ELR (cell line): ENCODE data around the gene CIC.

Experiments
- DNase-seq: peaks from one replicate; pipeline ENCODE4 v3.0.0-alpha.2; 2015; ENCODE audit warnings: low read depth

Gene CIC

DNA sequence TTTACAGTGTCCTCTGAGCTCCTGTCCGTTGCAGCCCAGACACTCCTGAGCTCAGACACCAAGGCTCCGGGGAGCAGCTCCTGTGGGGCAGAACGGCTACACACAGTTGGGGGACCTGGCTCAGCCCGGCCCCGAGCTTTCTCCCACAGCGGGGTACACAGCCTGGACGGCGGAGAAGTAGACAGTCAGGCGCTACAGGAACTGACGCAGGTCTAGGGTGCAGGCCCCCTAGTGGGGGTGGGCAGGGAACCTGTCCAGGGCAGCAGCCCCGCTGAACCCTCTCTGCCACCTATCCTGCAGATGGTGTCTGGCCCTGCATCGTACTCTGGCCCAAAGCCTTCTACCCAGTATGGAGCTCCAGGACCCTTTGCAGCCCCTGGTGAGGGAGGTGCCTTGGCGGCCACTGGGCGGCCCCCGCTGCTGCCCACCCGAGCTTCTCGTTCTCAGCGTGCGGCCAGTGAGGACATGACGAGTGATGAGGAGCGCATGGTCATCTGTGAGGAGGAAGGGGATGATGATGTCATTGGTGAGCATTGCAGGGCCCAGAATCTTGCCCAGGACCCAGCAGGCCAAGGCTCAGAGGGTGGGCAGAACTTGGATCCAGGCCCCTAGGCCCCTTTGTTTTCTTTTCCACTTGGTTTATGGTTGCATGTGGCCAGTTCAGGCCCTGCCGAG lies 20.0 kb downstream of the CIC start:
- no peak for DNase-seq

GRCh38 chr19:42289556-42290041 lies 20.5 kb downstream of the CIC start:
- no peak for DNase-seq

GRCh38 chr19:42290136-42290522 lies 21.1 kb downstream of the CIC start:
- no peak for DNase-seq

DNA sequence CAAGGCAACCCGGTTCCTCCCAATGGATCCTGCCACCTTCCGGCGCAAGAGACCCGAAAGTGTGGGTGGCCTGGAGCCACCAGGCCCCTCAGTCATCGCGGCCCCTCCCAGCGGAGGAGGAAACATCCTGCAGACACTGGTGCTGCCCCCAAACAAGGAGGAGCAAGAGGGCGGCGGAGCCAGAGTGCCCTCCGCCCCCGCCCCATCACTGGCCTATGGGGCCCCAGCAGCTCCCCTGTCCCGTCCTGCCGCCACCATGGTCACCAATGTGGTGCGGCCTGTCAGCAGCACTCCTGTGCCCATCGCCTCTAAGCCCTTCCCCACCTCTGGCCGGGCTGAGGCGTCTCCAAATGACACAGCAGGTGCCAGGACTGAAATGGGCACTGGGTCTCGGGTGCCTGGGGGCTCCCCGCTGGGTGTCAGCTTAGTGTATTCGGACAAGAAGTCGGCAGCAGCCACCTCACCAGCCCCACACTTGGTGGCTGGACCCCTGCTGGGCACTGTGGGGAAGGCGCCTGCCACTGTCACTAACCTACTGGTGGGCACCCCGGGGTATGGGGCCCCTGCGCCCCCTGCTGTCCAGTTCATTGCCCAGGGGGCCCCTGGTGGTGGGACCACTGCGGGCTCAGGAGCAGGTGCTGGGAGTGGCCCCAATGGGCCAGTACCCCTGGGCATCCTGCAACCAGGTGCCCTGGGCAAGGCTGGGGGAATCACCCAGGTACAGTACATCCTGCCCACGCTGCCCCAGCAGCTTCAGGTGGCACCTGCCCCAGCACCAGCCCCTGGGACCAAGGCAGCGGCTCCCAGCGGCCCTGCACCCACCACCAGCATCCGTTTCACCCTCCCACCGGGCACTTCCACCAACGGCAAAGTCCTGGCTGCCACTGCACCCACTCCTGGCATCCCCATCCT lies 21.7 kb downstream of the CIC start:
- DNase-seq = peak; percentile 67

DNA sequence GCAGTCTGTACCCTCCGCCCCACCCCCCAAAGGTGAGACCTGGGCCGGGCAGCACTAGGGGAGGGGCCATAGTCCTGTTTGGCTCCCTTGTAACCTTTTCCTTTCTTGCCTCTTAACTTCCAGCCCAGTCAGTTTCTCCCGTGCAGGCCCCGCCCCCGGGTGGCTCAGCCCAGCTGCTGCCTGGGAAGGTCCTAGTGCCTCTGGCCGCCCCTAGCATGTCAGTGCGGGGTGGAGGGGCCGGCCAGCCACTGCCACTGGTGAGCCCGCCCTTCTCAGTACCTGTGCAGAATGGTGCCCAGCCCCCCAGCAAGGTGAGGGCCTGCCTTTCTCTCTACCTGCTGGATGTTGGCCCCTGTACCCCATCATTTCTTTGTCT lies 22.4 kb downstream of the CIC start:
- DNase-seq = no peak

- no peak for DNase-seq
Measured at GRCh38 chr19:42292042-42292960, 23.2 kb downstream of the CIC start.

- DNase-seq = no peak
Measured at GRCh38 chr19:42292963-42293362, 23.9 kb downstream of the CIC start.

GRCh38 chr19:42293540-42293939 lies 24.5 kb downstream of the CIC start:
- peak; percentile 27 for DNase-seq

DNA sequence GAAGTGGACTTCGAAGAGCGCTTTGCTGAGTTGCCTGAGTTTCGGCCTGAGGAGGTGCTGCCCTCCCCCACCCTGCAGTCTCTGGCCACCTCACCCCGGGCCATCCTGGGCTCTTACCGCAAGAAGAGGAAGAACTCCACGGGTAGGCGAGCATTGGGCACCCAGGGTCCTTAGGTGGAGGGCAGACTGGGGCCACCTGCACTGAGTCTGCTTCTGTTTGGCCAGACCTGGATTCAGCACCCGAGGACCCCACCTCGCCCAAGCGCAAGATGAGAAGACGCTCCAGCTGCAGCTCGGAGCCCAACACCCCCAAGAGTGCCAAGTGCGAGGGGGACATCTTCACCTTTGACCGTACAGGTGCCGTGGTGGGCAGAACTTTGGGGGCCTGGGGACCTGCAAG lies 24.9 kb downstream of the CIC start:
- no peak for DNase-seq

DNA sequence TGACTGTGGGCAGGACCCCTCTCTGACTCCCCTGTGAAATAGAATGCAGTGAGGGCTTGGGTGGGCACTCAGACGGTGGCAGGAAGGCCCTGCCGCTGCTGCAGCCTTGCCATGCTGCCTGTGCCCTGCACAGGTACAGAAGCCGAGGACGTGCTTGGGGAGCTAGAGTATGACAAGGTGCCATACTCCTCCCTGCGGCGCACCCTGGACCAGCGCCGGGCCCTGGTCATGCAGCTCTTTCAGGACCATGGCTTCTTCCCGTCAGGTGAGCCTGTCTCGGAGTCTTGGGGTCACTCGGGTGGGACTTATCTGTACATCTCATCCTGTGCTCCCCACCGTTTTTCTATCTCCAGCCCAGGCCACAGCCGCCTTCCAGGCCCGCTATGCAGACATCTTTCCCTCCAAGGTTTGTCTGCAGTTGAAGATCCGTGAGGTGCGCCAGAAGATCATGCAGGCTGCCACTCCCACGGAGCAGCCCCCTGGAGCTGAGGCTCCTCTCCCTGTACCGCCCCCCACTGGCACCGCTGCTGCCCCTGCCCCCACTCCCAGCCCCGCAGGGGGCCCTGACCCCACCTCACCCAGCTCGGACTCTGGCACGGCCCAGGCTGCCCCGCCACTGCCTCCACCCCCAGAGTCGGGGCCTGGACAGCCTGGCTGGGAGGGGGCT lies 25.6 kb downstream of the CIC start:
- DNase-seq = no peak

DNA sequence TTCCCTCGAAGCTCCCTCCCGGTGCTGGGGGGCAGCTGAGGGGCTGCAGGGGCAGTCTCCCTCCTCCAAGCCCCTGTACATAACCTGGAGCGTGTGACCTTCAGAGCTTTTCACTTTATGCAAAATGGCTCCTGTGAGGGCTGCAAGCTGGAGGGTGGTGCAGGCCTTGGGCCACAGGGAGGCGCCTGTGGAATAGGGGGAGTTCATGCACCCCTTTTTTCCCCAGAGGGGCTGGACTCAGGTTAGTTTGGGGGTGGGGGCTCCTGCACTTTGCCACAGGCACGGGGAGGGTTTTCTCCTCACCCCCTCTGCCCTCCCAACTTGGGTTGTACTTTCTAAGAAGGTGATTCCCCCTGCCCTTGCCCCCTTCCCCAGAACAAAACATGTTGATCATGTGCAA lies 26.3 kb downstream of the CIC start:
- DNase-seq = no peak

DNA sequence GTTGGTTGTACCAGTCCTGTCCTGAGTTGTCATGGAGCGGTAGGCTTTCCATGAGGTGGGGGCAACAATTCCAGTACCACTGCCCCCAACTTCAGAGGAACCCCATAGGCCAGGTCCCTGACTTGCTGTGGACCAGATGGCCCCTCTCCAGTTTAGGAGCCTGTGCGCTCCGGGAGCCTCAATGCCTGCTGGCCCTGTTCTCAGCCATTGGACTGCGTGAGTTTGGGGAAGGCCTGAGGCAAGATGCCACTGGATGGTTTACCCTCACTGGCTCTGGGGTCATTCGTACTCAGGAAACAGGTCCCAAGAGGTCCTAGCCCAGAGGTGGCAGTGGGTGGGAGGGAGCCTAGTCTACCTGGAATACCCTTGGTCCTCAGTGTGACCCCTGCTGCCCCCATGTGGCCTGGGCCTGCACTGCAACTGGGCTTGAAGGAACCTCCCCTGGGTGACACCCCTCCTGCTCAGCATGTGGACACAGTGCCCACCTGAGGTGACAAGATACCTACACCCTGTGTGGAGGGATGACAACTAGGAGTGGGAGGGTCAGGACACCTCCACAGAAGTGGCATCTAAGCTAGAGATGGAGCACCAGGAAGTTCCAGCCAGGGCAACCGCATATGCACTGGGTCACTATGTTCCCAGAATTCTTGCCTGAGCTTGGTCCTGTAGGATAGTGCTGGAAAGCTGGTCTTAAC lies 26.9 kb downstream of the CIC start:
- peak; percentile 72 for DNase-seq

GRCh38 chr19:42297039-42297438 lies 28.0 kb downstream of the CIC start:
- no peak for DNase-seq

- peak; percentile 37 for DNase-seq
Measured at GRCh38 chr19:42301646-42302203, 32.7 kb downstream of the CIC start, which contains the start of gene PRR19. Gene PRR19 (plus strand): TSS chr19:42302132. CDS start chr19:42309585, 7,453 bp downstream.

DNA sequence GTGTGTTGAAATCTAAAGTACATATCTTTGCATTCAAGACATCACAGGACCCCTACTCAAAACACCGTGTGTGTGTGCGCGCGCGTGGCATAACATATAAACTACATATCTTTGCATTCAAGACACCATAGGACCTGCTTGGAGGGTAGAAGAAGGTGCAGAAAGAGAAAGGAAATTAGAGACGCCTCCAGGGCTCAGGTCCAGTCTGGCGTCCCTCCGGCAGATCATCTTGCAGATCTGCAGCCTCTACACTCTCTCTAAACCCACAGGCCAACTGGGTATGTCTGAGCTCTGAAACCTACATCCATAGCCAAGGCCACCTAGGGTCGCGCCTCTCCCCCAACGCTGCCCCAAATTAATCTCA lies 34.0 kb downstream of the CIC start:
- DNase-seq = no peak

- DNase-seq = no peak
Measured at GRCh38 chr19:42303876-42304275, 34.8 kb downstream of the CIC start.

GRCh38 chr19:42306646-42307045 lies 37.6 kb downstream of the CIC start:
- no peak for DNase-seq

DNA sequence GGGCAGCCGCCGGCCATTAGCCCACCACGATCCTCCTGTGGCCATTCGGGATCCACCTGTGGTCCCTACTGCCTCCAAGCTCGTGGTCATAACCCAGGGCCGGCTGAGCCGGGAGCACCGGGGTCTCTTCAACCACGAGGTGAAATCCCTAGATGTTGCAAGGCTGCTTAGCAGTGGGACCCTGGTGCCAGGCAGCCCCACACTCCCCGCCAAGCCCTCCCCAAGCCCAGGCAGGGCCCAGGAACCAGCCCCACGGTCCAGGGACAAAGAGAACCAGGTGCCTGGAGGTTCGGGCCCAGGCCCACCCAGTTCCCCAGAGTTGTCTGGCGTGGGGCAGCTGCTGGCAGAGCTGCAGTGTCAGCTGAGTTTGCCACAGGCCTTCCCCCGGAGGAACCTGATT lies 40.6 kb downstream of the CIC start:
- no peak for DNase-seq

DNA sequence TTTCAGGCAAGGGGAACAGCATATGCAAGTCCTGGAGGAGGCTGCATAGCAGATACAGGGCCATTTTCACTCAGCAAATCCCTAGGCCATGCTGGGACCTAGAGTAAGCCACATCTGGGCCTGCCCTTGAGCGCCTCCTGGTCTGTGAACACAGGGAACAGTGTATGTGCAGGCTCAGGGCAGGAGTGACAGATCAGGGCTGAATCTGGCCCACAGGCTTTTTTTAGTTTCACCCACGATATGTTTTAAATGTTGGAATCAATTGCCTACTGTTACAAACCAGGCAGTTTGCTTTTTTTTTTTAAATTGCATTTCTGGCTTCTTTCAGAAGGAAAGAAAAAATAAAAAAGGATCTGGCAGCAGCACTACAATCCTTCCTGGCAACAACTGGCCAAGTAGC lies 42.6 kb downstream of the CIC start:
- peak; percentile 36 for DNase-seq

GRCh38 chr19:42312370-42312769 lies 43.3 kb downstream of the CIC start:
- DNase-seq = no peak
